NCI-H146 (cell line): ENCODE measurements around the gene MOGAT1.
A peak's percentile ranks its signal among the peaks of the same experiment; 100 is the strongest.
"Not testable (repeated sequence)": the region's sequence is repeated elsewhere in the genome, so short reads cannot be mapped to it uniquely, and the experiment has no call there.

Experiments
- DNase-seq: peaks from one replicate; lab custom pipeline; 2025; lab: John Stamatoyannopoulos, UW

Gene MOGAT1

DNA sequence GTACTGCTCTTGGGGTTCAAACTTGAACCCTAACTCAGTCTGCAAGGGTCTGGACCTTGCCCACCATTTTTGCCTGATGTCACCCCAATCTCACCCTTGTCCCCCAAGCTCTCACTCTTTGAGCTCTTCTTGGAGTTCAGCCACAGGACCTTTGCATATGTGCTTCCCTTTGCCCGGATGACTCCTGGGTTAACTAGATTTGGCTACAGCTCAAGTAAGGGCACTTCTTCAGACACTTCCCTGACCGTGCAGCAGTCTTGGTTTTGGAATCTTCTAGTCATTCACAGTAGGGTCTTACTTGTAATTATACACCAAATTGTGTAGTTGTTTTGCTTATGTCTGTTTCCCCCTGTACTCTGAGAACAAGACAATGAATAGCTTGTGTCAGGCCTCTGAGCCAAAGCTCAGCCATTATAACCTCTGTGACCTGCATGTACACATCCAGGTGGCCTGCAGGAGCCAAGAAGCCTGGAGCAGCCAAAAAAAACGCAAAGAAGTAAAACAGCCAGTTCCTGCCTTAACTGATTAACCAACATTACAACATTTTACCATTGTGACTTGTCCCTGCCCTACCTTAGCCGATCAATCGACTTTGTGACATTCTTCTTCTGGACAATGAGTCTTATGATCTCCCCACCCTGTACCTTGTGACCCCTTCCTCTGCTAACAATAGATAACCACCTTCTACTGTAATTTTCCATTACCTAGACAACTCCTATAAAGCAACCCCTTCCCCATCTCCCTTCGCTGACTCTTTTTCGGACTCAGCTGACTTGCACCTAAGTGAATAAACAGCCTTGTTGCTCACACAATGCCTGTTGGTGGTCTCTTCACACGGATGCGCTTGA is 1.0 kb upstream of the MOGAT1 start:
- DNase-seq, result no peak

DNA sequence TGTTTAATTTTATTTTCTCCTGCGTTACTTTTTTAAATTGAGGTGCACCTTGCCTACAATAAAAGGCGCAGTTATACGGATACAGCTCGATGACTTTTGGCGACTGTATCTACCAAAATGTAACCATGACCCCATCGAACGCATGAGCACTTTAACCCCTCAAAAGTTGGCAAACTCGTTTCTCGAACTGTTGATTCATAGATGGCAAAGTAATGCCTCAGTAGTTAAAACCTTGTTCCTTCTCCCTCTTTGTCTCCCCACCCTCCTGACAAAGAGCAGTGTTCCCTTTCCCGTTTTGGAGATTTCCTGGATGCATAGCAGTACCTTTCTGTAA is 577 bp downstream of the MOGAT1 start:
- DNase-seq, result no peak

DNA sequence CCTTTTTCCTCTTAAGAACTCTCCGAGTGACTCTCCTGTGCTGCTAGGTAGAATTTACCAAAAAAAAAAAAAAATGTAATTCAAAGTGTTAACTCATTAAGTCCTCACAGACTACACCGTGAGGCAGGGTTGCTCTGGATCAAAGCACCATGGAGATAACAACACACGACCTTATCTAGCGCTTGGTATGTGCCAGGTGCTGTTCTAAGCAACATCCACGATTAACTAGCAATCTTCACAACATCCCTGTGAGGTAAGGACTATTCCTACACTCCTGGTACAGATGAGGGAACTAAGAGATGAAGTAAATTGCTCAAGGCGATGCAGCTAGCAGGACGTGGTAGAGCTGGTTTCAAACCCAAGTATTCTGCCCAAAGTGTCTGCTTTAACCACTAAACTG is 1.8 kb downstream of the MOGAT1 start:
- no peak for DNase-seq

DNA sequence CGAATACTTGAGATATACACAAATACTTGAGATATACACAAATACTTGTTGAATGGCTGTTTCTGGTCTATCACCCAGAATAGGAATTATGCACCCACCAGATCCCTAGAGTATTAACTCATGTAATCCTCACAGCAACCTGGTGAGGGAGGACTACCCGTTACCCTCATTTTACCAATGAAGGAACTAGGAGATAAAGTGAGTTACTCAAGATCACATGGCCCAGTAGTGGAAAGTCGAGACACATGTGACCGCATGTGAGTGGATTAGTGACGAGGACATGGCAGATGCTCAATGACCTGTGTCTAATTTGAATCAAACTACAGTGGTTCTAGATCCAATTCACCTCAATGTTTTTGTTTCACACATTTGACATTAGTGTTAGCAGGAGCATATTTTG is 2.4 kb downstream of the MOGAT1 start:
- DNase-seq, result no peak

DNA sequence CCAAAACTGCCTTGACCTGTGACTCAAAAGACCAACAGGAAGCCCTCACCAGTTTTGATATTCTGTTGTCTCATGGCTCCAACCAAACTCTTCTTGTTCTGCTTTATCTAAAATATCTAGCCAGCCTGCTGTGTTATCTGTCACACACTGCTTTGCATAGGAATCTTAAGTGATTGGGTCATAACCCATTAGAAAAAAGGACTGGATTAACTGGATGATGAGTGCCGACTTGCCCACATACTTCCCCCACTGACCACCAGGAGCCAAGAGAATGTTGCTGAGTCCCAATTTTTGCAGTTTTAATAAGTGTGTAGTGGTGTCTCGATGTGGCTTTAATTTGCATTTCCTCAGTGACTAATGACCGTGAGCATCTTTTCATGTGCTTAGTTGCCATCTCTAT is 6.5 kb downstream of the MOGAT1 start:
- DNase-seq, result no peak

DNA sequence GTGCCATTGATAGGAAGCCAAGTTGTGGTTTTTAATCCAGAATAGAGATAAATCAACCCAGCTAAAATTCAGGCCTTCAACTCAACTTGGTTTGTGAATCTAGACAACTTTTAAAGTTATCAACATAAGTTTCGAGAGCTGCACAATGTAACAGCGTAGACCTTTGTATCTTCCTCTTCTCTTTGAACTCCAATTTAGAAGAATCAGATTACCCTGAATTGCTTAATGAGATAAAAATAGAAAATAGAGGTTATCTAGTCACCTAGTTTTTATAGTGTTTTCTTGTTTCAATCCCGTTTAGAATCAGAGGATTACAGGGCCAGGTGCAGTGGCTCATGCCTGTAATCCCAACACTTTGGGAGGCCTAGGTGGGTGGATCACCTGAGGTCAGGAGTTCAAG is 12.3 kb downstream of the MOGAT1 start:
- DNase-seq, result no peak

DNA sequence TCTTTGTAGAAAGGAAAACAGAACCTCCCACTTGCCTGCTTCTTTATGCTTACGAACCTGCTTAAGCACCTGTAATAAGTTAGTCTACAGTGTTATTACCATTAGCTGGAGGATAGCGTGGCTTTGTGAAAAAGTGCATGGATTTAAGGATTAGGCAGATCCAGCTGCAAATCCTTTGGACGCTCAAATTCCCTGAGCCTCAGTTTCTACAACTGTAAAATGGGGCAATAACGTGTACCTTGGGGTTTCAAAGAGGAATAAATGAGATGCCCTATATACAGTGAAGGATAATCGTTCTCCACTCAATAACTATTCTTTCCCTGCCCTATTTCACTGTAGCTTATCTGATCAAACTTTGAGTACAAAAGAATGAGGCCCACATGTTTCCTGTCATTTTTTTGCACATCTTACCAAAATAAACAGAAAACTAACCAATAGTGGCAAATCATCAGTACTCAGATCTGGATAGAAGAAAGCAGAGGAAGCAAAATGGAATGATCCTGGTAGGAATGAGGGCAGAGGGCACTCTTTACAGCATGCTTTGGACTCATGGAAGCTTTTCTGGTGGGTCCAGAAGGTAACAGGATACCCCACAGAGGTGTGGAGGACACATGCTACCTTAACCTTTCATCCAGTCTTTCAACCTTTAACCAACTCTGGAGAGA is 14.8 kb downstream of the MOGAT1 start:
- DNase-seq, result no peak

DNA sequence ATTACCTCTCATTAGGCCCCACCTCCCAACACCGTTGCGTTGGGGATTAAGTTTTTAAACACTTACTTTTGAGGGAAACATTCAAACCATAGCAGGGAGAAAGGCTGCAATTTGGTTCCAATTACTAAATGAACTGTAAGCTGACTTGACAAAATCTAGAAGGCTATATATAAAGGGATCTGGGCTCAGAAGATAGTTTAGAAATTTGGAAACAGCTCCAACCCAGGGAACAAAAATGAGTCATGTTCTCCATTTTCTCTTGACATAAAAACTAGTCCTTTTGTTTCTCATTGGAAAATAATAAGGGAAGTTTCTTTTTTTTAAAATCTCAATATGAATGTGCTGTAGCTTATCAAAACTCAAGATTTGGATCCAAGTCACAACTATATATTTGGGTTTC is 17.5 kb downstream of the MOGAT1 start:
- no peak for DNase-seq

DNA sequence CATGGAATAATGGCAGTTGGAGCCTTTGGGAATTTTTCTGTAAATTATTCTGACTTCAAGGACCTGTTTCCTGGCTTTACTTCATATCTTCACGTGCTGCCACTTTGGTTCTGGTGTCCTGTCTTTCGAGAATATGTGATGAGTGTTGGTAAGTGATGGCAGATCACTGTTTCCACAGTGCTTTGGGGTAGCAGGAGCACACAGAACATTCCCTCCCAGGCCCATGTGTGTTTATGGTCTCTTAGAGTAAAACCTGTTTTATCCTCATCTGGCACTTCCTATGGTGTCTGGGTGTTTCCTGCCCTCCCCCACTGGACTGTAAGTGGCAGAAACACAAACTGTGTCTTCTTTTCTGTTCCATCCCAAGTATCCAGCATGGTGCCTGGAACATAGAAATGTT is 17.9 kb downstream of the MOGAT1 start:
- DNase-seq, result no peak

DNA sequence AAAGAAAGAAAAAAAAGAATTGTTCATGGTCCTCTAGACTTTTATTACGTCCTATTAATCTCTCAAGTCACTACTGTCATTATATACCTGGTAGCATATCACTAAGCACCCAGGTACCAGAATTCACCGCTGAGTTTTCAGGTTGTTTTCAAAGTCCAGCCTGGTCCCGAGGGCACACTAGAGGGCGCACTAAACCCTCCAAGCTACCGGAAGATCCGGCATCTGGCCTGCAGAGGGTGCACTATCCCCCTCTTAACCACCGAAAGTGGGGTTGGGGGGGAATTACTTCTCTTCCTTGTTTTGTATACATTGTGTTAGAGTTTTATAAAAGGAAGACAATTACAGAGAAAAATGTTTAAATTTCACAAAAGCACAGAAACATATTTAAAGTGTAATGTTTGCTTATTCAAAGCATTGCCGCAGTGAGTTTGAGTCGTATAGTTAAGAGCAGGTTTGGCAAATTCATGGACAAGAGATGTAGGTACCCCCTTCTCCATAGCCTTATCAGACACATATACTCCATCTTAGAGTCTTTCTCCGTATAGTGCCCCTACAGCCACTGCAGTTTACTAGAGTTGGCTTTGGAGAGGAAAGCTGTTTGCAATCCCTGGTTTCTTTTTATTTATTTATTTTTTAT is 19.2 kb downstream of the MOGAT1 start:
- DNase-seq, result peak; percentile 69

DNA sequence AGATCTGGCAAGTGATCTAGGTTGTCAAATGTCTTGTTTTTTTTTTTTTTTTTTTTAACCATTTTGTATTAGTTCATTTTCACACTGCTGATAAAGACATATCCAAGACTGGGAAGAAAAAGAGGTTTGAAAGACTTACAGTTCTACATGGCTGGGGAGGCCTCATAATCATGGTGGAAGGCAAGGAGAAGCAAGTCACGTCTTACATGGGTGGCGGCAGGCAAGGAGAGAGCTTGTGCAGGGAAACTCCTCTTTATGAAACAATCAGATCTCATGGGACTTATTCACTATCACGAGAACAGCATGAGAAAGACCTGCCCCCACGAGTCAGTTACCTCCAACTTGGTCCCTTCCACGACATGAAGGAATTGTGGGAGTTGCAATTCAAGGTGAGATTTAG is 22.0 kb downstream of the MOGAT1 start:
- DNase-seq, result not testable (repeated sequence)

DNA sequence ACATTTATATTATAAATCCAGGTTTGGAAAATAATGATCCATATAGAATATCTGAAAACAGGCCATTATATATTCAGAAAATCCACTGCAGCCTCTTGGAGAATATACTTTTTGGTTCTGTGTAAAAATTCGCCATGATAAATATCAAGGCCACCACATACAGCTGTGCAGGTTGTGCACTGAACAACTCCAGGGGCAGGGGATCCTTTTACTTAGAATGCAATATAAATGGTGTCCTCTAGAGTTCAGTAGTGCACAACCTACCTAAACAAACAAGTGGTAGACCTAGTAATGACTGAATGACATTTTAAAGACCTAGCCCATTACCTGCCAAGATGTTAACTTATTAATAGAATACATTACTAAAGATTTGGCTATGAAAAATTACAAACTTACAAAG is 22.4 kb downstream of the MOGAT1 start:
- DNase-seq, result peak; percentile 2

DNA sequence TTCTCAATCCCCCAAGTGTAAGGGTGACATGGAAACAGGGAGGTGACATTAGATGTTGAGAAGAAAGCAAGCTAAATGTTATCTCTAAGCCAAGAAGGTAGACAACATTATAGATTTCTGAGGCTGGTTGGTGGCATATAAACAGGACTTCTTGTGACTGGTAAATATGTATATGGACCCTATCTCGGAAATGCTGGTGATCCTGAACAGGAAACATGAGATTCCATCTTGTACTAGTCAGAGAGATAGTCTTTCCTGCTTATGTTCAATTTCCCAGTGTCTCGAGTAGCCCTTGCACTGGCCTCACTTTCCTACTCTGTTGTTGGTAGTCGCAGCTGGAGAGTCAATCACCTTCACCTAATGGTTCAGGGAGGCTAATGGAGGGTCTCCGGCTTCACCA is 26.8 kb downstream of the MOGAT1 start:
- no peak for DNase-seq

DNA sequence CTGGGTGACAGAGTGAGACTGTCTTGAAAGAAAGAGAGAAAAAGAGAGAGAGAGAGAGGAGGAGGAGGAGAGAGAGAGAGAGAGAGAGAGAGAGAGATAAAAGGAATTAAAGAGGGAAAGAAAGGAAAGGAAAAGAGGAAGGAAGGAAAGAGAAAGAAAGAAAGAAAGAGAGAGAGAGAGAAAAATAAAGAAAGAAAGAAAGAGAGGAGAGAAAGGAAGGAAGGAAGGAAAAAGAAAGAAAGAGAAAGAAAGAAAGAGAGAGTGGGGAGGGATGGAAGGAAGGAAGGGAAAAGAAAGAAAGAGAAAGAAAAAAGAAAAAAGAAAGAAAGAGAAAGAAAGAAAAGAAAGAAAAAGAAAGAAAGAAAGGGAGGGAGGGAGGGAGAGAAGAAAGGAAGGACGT is 29.8 kb downstream of the MOGAT1 start:
- no peak for DNase-seq

DNA sequence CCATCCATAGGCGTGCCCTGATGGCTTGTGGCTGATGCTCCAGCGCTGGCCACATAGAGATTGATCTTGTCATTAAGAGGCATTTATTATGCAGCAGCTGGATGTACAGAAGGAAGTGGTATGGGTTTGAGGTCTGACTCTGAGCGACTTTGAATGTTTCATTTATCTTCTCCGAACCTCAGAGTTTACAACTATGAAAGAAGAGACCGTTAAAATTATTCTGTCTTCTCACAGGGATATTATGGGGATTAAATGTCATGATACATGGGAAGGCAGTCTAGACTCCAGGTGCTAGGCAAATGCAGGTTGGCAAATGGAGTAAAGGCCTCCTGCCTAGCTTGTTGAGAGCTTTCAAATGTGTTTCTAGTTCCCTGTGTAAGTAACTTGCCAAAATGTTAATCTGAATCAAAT is 30.3 kb downstream of the MOGAT1 start:
- DNase-seq, result no peak

DNA sequence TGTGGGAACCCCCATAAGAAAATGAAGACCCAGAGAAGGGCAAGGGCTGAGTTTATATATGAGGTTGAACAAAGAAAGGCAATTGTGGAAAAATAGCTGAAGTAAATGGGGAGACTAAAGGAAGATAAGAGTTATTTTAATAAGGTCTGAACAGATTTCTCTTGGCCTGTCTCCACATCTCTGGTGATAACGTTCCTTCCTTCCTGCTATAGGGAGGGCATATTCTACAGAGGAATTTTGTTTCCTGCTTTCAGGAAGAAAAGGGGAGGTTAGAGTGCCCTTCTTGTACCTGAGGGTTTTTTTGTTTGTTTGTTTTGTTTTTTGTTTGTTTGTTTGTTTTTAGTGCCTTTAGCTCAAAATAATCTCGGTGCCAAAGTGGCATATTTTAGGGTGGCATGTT is 31.6 kb downstream of the MOGAT1 start:
- DNase-seq, result no peak

DNA sequence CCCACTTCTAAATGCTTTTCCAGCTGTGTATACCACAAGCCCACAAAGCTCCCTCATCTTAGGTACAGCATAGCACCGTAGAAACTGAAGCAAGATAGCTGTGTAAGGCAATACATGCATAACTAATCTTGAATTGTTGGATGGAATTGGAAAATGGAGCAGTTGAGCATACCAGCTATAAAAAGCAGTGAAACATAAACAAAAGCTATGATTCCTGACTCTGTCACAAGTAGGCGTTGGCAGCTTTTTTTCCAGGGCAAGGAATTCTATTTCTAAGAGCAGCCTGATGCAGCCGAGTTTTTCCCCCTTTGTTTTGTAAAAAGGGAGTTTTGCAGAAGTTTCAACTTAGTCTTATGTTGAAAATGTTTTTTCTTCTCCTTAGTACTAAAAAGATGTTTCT is 32.4 kb downstream of the MOGAT1 start:
- no peak for DNase-seq

DNA sequence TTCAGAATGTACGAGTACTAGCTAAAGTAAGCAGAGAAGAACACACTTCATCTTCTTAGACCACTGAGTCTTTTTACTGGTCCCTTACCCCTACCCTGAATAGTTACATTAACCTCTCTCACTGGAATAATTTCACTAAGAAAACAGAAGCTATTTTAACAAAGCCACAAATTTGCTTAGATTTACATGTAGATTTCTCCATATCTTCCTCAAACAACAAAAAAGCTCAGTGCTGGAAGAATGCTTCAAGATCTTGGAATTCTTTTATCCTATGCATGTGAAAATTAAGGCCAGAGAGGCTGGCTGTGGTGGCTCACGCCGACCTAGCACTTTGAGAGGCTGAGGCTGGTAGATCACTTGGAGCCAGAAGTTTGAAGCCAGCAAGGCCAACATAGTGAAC is 35.2 kb downstream of the MOGAT1 start:
- no peak for DNase-seq

DNA sequence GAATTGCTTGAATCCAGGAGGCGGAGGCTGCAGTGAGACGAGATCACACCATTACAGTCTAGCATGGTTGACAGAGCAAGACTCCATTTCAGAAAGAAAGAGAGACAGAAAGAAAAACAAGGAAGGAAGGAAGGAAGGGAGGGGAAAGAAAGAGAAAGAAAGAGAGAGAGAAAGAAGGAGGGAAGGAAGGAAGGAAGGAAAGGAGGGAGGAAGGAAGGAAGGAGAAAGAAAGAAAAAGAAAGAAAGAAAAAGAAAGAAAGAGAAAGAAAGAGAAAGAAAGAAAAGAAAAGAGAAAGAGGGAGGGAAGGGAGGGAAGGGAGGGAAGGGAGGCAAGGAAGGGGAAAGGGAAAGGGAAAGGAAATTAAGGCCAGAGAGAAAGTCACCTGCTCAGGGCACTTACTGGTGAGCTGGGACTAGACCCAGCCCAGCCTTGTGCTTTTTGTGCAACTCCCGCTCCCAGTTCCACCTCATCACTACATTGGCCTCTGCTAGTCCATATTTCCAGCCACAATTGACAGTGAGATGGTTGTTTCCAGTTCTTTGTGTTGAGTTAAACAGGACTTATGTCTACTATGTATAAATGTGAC is 35.7 kb downstream of the MOGAT1 start:
- DNase-seq, result no peak

DNA sequence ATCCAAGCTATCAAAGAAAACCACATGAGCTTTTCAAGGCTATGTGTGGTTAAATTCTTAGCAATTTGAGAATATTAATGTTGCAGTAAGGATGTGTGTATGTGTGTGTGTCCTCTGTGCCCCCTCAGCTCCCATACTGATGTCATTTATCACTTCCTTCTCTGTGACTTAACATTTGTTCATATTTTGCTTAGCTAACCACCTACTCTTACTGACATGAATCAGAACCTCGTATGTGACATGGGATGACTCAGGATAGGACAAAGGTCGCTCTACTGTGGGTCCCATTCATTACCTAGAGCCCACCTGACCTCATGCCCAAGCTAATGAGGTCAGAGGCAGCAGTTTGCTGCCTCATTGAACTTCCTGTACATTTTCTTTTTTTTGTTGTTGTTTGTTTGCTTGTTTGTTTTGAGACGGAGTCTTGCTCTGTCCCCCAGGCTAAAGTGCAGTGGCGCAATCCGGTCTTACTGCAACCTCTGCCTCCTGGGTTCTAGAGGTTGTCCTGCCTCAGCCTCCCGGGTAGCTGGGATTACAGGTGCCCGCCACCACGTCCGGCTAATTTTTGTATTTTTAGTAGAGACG is 36.3 kb downstream of the MOGAT1 start:
- no peak for DNase-seq

DNA sequence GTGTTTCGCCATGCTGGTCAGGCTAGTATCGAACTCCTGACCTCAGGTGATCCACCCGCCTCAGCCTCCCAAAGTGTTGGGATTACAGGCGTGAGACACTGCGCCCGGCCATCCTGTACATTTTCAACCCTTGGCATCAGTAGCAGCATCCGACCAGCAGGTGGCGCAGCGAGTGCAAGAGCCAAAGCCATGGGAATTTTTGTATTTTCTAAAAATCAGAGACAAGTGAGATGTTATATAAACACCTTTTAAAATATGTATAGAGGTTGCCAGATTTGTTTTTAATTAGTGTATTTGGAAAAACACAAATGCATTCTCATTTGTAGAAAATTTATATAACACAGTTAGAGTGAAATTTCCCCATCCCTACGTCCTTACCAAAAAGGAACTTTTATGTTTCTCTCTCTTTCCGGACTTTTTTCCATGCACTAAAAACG is 36.8 kb downstream of the MOGAT1 start:
- DNase-seq, result peak; percentile 48

DNA sequence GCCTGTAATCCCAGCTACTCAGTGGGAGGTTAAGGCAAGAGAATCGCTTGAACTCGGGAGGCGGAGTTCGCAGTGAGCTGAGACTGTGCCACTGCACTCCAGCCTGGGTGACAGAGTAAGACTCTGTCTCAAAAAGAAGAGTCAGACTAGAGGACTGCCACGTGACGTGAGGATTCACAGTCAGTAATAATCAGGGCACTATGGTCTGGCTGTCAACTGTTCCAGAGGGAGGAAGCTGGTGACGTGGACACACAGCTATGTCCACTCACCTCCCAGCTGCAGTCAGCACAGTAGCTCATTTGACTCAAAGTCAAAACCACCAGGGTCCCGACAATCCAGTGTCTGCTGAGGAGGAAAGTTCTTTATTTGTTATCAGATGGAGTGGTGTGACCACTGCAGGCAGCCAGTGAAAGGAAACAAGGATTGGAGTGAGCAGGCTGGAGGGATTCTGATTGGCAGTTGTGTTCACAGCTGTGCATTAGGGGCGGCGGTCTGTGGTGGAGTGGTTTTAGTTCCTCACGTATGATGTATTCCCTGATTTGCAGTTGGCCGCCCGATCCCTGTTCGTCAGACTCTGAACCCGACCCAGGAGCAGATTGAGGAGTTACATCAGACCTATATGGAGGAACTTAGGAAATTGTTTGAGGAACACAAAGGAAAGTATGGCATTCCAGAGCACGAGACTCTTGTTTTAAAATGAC is 37.9 kb downstream of the MOGAT1 start:
- DNase-seq, result peak; percentile 76
